Activated T-cell treated with anti-CD3 and anti-CD28 coated beads, Interleukin-2, amount 50 U/mL, for 72 hours (primary cell): ENCODE results near the gene CDHR5. TPM values are rescaled to one million over a fixed set of nuclear protein-coding genes. Genes with fewer than 3 reads are reported as not detected.

ENCODE experiments used
- ATAC-seq, 2 donors: fragments of 150-1000 bp; cut with Tn5 transposase; replicated peaks in 1 of 2; 2 replicates each; pipeline ENCODE4 v1.10.0; 2021; ENCODE audit warnings: moderate library complexity in 2 of 2, mild to moderate bottlenecking in 1 of 2
- DNase-seq, 2 donors: peaks; one replicate each; pipeline ENCODE4 v3.0.0; 2021 to 2022; ENCODE audit warnings: mixed read lengths in 1 of 2
- H3K27ac Mint-ChIP-seq: one replicate; pipeline ENCODE4 v1.8.0; 2022; ENCODE audit warnings: mild to moderate bottlenecking, moderate library complexity, mixed read lengths
- H3K27me3 Mint-ChIP-seq: one replicate; pipeline ENCODE4 v1.8.0; 2022; ENCODE audit warnings: low read depth, mixed read lengths
- H3K36me3 Mint-ChIP-seq, 2 donors: one replicate each; pipeline ENCODE4 v1.8.0; 2022; ENCODE audit warnings: mixed read lengths in 2 of 2, mild to moderate bottlenecking in 1 of 2; ENCODE audit not compliant: insufficient read depth in 2 of 2
- H3K4me1 Mint-ChIP-seq: one replicate; pipeline ENCODE4 v1.8.0; 2022; ENCODE audit warnings: low read depth, mixed read lengths
- H3K4me3 Mint-ChIP-seq, 2 donors: one replicate each; pipeline ENCODE4 v1.8.0; 2022; ENCODE audit warnings: mild to moderate bottlenecking in 2 of 2, mixed read lengths in 2 of 2, moderate library complexity in 2 of 2
- H3K9me3 Mint-ChIP-seq, 2 donors: one replicate each; pipeline ENCODE4 v1.8.0; 2022; ENCODE audit warnings: mixed read lengths in 2 of 2
- total RNA-seq, 2 donors: library from RNA; stranded (reverse); gene quantifications; one replicate each; pipeline ENCODE4 v1.2.3, GENCODE V29; 2022

CDHR5 gene
- total RNA-seq, 2 donors from 2014 or later: 0.09 TPM; not detected in 1

DNA sequence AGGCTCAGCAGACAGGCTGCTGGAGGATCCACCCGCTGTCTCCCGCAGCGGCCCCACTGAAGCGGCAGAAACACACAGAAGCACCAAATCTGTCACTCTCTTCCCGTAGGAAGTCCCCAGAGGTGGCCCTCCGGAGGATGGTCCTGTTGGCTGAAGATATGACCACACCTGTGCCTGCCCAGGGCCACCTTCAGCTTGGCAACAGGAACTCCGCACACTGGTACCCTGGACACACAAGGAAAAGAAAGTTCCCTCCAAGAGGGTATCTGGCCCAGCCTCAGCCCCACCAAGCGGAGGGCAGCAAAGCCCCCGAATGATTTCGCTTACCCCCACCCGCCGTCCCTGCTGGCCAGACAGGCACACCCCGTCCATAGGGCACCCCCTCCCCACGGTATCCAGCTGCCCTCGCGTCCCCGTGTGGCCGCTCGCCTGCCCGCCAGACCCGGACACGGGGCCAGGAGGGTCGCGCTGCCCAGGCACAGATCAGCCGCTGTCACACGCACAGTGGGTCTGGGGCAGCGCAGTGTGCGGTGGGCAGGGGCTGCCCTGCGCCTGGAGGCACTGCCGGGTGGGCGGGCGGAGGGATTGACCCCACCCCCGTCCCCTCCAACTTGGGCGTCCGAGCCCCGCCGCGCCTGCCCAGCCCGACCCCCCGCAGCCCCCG lies 57.0 kb downstream of the CDHR5 start:
- DNase-seq: no peak

DNA sequence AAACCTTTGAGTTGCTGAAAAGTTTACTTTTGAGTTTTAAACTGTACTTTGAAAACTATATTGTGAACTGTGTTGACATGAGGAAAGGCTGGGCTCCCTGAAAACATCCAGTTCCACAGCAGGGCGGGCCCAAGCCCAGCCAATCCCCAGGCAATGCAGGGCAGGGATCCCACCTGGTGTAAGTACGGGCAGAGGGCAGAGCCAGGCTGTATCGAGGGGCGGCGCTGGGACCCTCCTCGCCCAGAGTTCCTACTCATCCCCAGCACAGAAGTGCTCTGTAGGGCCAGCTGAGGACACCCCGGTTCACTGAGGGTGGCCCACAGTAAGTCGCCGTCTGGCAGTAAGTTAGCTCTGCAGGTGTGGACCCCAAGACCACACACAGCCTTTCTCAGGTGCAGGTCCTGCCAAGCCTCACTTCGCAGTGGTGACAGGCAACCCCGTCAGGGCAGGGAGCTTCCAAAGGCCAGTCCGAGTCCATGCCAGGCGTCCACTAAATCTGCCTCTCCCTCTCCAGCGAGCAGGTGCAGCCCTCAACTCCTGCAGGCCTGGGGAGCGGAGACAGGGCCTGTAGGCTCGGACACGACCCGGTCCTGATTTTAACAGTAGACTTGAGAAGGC lies 57.6 kb downstream of the CDHR5 start:
- H3K4me1 Mint-ChIP-seq: no peaks in the 10 kb centered on the region
- DNase-seq (no peak), ATAC-seq (no peak)
- H3K27ac Mint-ChIP-seq: no peak overlapping the region
- H3K9me3 Mint-ChIP-seq: no peaks in the 10 kb centered on the region
- peak overlapping the region; percentile 77 to 78 for H3K4me3 Mint-ChIP-seq
- H3K27me3 Mint-ChIP-seq: no peaks in the 10 kb centered on the region
- H3K36me3 Mint-ChIP-seq: no peaks in the 10 kb centered on the region

More for the DNA sequence above, 57.0 kb downstream of the CDHR5 start:
- Mint-ChIP-seq H3K27me3 (no peaks in the 10 kb centered on the region), H3K36me3 (no peaks in the 10 kb centered on the region), H3K4me3 (peak overlapping the region; percentile 77 to 78), H3K9me3 (no peaks in the 10 kb centered on the region), H3K4me1 (no peaks in the 10 kb centered on the region), H3K27ac (no peak overlapping the region)
- no peak for ATAC-seq

Other genes with a start within 250 kb of the CDHR5 start
- 1 to 10 TPM in 1 of 2 donors, under 1 TPM in 1; 0.16 to 1.2 TPM for gene PKP3, start 230.7 kb downstream of the CDHR5 start, total RNA-seq
- 10 to 100 TPM; 59.3 to 68.4 TPM for gene SIGIRR, start 210.0 kb downstream of the CDHR5 start, total RNA-seq
- 10 to 100 TPM; 34.3 to 56.5 TPM for gene ANO9, start 182.9 kb downstream of the CDHR5 start, total RNA-seq
- gene PTDSS2, start 174.7 kb downstream of the CDHR5 start, total RNA-seq: 10 to 100 TPM; 20.6 to 22.5 TPM
- 10 to 100 TPM; 88.9 to 95.3 TPM for gene RNH1, start 117.7 kb downstream of the CDHR5 start, total RNA-seq
- 10 to 100 TPM; 28.8 to 40.1 TPM for gene HRAS, start 89.4 kb downstream of the CDHR5 start, total RNA-seq
- 1 to 10 TPM; 1.2 to 3.1 TPM for gene LRRC56, start 87.4 kb downstream of the CDHR5 start, total RNA-seq
- gene LMNTD2, start 64.2 kb downstream of the CDHR5 start, total RNA-seq: 1 to 10 TPM; 3.1 to 5.5 TPM
- 10 to 100 TPM; 13.5 to 14.2 TPM for gene RASSF7, start 64.0 kb downstream of the CDHR5 start, total RNA-seq
- 10 to 100 TPM; 29.7 to 31.0 TPM for gene PHRF1, start 48.5 kb downstream of the CDHR5 start, total RNA-seq
- gene IRF7, start 9.0 kb downstream of the CDHR5 start, total RNA-seq: 10 to 100 TPM; 46.7 to 95.8 TPM
- gene SCT, start 2.2 kb upstream of the CDHR5 start, total RNA-seq: not detected
- gene DRD4, start 12.3 kb upstream of the CDHR5 start, total RNA-seq: 1 to 10 TPM; 1.7 to 2.0 TPM
- 10 to 100 TPM; 40.5 to 66.1 TPM for gene DEAF1, start 70.3 kb upstream of the CDHR5 start, total RNA-seq
- 10 to 100 TPM; 17.0 to 17.8 TPM for gene TMEM80, start 70.9 kb upstream of the CDHR5 start, total RNA-seq
- gene EPS8L2, start 81.3 kb upstream of the CDHR5 start, total RNA-seq: 10 to 100 TPM; 11.4 to 15.7 TPM
- gene TALDO1, start 122.5 kb upstream of the CDHR5 start, total RNA-seq: 100 to 1,000 TPM; 152 to 155 TPM
- 10 to 100 TPM; 31.9 to 34.4 TPM for gene GATD1, start 152.5 kb upstream of the CDHR5 start, total RNA-seq
- gene CEND1, start 165.1 kb upstream of the CDHR5 start, total RNA-seq: 1 to 10 TPM; 1.4 to 1.6 TPM
- 10 to 100 TPM; 30.8 to 40.2 TPM for gene SLC25A22, start 173.3 kb upstream of the CDHR5 start, total RNA-seq
- gene PIDD1, start 180.3 kb upstream of the CDHR5 start, total RNA-seq: 10 to 100 TPM; 25.2 to 34.2 TPM
- gene RPLP2, start 185.0 kb upstream of the CDHR5 start, total RNA-seq: 1,000 to 10,000 TPM; 3,054 to 3,114 TPM
- gene PNPLA2, start 194.0 kb upstream of the CDHR5 start, total RNA-seq: 10 to 100 TPM; 64.5 to 77.1 TPM
- 10 to 100 TPM in 1 of 2 donors, 1 to 10 TPM in 1; 5.5 to 13.3 TPM for gene CRACR2B, start 203.0 kb upstream of the CDHR5 start, total RNA-seq
- gene CD151, start 208.0 kb upstream of the CDHR5 start, total RNA-seq: 10 to 100 TPM; 35.4 to 42.2 TPM
- gene POLR2L, start 217.6 kb upstream of the CDHR5 start, total RNA-seq: 10 to 100 TPM; 28.2 to 30.9 TPM
- 10 to 100 TPM; 12.2 to 14.9 TPM for gene TSPAN4, start 217.9 kb upstream of the CDHR5 start, total RNA-seq